Right forelimb (tissue), 1 donor: ENCODE results near the gene CDCP2.

Source experiments
- DNase-seq: peaks from one replicate; pipeline ENCODE4 v3.0.0-alpha.2; 2018

The CDCP2 gene

DNA sequence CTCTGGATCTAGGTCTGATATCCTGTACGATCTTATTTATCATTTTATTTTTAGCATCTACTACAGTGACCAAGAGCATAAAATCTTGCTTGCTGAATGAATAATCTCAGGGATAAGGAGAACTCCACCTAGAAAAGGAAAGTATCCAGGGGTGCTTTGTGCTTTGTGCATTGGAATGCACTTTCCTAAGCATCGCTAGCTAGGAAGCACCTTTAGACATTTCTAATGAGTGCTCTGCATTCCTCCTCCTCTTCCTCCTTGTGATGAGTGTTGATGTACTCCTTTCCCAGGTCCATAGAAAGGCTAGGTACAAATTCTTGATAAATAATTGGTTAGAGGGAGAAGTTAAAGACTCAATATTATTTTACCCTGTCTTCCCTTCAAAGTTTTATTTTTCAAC is 68.0 kb downstream of the CDCP2 start:
- no peak for DNase-seq
